ENCODE results near the gene SLC22A23.

The SLC22A23 gene

GRCh38 chr6:3235486-3235885 lies 221.4 kb downstream of the SLC22A23 start:
- no peak for DNase-seq

- no peak for DNase-seq
Observed at GRCh38 chr6:3233904-3234303, 222.9 kb downstream of the SLC22A23 start.

GRCh38 chr6:3233321-3233720 lies 223.5 kb downstream of the SLC22A23 start:
- no peak for DNase-seq

GRCh38 chr6:3232017-3232945 lies 224.6 kb downstream of the SLC22A23 start:
- DNase-seq: no peak

GRCh38 chr6:3231247-3232016 lies 225.4 kb downstream of the SLC22A23 start:
- DNase-seq: no peak

GRCh38 chr6:3230900-3231246 lies 226.0 kb downstream of the SLC22A23 start:
- no peak for DNase-seq

- no peak for DNase-seq
Observed at GRCh38 chr6:3230256-3230882, 226.5 kb downstream of the SLC22A23 start.

GRCh38 chr6:3229566-3230178 lies 227.2 kb downstream of the SLC22A23 start:
- no peak for DNase-seq

GRCh38 chr6:3228771-3229565 lies 227.9 kb downstream of the SLC22A23 start:
- DNase-seq: no peak

- DNase-seq: no peak
Observed at GRCh38 chr6:3228046-3228671, 228.7 kb downstream of the SLC22A23 start.

- no peak for DNase-seq
Observed at GRCh38 chr6:3227363-3228045, 229.3 kb downstream of the SLC22A23 start, which contains the start of gene TUBB2B. TSS of gene TUBB2B (minus strand) at chr6:3227653. CDS start at chr6:3227543, 110 bp downstream.

GRCh38 chr6:3226481-3227362 lies 230.1 kb downstream of the SLC22A23 start:
- DNase-seq: no peak

- no peak for DNase-seq
Observed at GRCh38 chr6:3226042-3226441, 230.8 kb downstream of the SLC22A23 start.

- DNase-seq: no peak
Observed at GRCh38 chr6:3222506-3223038, 234.3 kb downstream of the SLC22A23 start.

GRCh38 chr6:3221578-3221977 lies 235.3 kb downstream of the SLC22A23 start:
- no peak for DNase-seq

GRCh38 chr6:3220366-3220765 lies 236.5 kb downstream of the SLC22A23 start:
- no peak for DNase-seq
